ENCODE results near the gene GLI3. TPM values are rescaled to one million over a fixed set of nuclear protein-coding genes. Genes with fewer than 3 reads are reported as not detected.

GLI3 gene
- total and polyA plus RNA-seq, 2 of the 8 experiments (the other 6 are each of a cell fraction or from before 2014, with no cell fraction given): 8.0 to 31.1 TPM

DNA sequence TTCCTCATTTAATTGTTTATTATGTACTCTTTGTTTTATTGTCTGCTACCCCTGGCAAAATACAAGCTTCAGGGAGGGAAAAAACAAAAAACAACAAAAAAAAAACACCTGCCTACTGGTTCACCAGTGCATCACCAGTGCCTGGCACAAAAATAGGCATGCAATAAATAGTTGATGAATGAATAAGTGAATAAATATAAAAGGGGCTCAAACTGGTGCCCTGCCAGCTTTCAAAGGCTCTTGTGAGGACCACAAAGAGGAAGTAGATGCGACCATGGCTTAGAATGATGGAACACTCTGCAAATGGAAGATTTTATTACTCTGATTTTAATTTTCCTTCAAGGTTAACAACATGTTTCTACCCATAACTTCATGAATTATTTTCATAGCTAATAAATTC lies 321.1 kb downstream of the GLI3 start:
- no peaks in the 10 kb centered on the region for H3K4me1 ChIP-seq (replicated peaks in 1 of 4; ENCODE audit: control insufficient read depth in 3 of 4, insufficient read depth in 4 of 4, low read length in 3 of 4)
- no peak overlapping the region for H2AK5ac ChIP-seq (ENCODE audit: low read depth, low read length)
- H3K9ac ChIP-seq (replicated peaks in 1 of 4; ENCODE audit: extremely low read depth in 1 of 4, low read depth in 3 of 4, low read length in 3 of 4): no peak overlapping the region
- no peak overlapping the region for H3K23ac ChIP-seq (ENCODE audit: insufficient read length)
- H4K91ac ChIP-seq (replicated peaks; ENCODE audit: insufficient read length, low read length): no peak overlapping the region
- ChIA-PET CTCF (ENCODE audit: partially characterized antibody) (interaction anchor here (0.9 kb wide), 1 partner anchor 20 kb away, joined by 3 read pairs; no protein-coding TSS in a partner anchor), POLR2A (ENCODE audit: partially characterized antibody) (interaction anchor here (0.6 kb wide), 1 partner anchor 748 kb away, joined by 3 read pairs; no protein-coding TSS in a partner anchor)
- no peak for TF ChIP-seq SP4 (IDR thresholded peaks at IDR 0.05; ENCODE audit: low read length)
- no peak for TF ChIP-seq JUN (IDR thresholded peaks at IDR 0.05; ENCODE audit: low read depth, low read length)
- no peak for TF ChIP-seq YY1 (IDR thresholded peaks at IDR 0.05; ENCODE audit: low read depth, low read length)
- TF ChIP-seq EZH2 (IDR thresholded peaks at IDR 0.05; ENCODE audit: low read depth, low read length, severe bottlenecking): no peak
- no peak overlapping the region for H3K56ac ChIP-seq (replicated peaks; ENCODE audit: insufficient read length, low read depth, low read length)
- H3K79me2 ChIP-seq (ENCODE audit: control insufficient read depth in 1 of 2, insufficient read depth in 2 of 2, low read length in 2 of 2): no peaks in the 10 kb centered on the region
- H3K79me1 ChIP-seq (ENCODE audit: low read depth, low read length): no peaks in the 10 kb centered on the region
- H3K4me3 ChIP-seq (ENCODE audit: extremely low read depth in 1 of 4, insufficient read depth in 2 of 4, low read depth in 3 of 4, low read length in 4 of 4): no peak overlapping the region
- no peak overlapping the region for H3K18ac ChIP-seq (ENCODE audit: extremely low read depth, low read length)
- no peak overlapping the region for H3K14ac ChIP-seq (ENCODE audit: insufficient read length)
- H2BK120ac ChIP-seq (replicated peaks; ENCODE audit: low read depth, low read length): no peak overlapping the region
- no peak overlapping the region for H2BK15ac ChIP-seq (ENCODE audit: low read length)
- no peak overlapping the region for H2BK12ac ChIP-seq (ENCODE audit: low read depth, low read length)
- H2BK20ac ChIP-seq (ENCODE audit: low read length): no peak overlapping the region
- no peak overlapping the region for H3K4me2 ChIP-seq (ENCODE audit: insufficient read depth in 1 of 2, low read depth in 2 of 2, low read length in 2 of 2)
- H4K5ac ChIP-seq (ENCODE audit: insufficient read length, low read depth, low read length): no peak overlapping the region
- H3K4ac ChIP-seq (replicated peaks; ENCODE audit: insufficient read length, low read depth, low read length): no peak overlapping the region
- no peak overlapping the region for H2AFZ ChIP-seq (ENCODE audit: low read length)
- no peaks in the 10 kb centered on the region; the same call in 1 of the 2 replicates for H3K23me2 ChIP-seq (ENCODE audit: low read depth, low read length)
- 75% methylated on average over 1 of the region's 1 CpG; no CpG with 5 or more reads in 1 of the 2 experiments for WGBS, 2 experiments (ENCODE audit: extremely low coverage in 1 of 2, insufficient coverage in 1 of 2, insufficient read length in 1 of 2, insufficient replicate concordance in 2 of 2, low coverage in 1 of 2, low lambda C conversion rate in 2 of 2, missing lambda C conversion rate in 1 of 2)
- H3K27ac ChIP-seq (ENCODE audit: low read depth, low read length): no peak overlapping the region
- H3K27me3 ChIP-seq (replicated peaks in 1 of 4; ENCODE audit: control insufficient read depth in 3 of 4, extremely low read depth in 1 of 4, insufficient read depth in 3 of 4, low read length in 3 of 4): no peaks in the 10 kb centered on the region
- no peak for DNase-seq (ENCODE audit: low read depth in 1 of 2, low spot score in 2 of 2)
- no peak overlapping the region for H2BK5ac ChIP-seq (ENCODE audit: low read depth, low read length)
- no peaks in the 10 kb centered on the region for H4K20me1 ChIP-seq (replicated peaks in 1 of 2; ENCODE audit: control insufficient read depth in 1 of 2, insufficient read depth in 2 of 2, low read length in 2 of 2)
- no peaks in the 10 kb centered on the region for H3K36me3 ChIP-seq (ENCODE audit: control insufficient read depth in 2 of 4, insufficient read depth in 4 of 4, low read length in 3 of 4)
- no peak for FAIRE-seq
- H3K9me3 ChIP-seq (ENCODE audit: insufficient read depth in 2 of 2, low read depth in 1 of 2, low read length in 1 of 2): no peaks in the 10 kb centered on the region
- no peak overlapping the region for H4K8ac ChIP-seq (ENCODE audit: extremely low read depth, insufficient read depth, low read length)
